Measurements from ENCODE around the gene AKR7A2. TPM values are rescaled to one million over a fixed set of nuclear protein-coding genes. Genes with fewer than 3 reads are reported as not detected.

The AKR7A2 gene
- total RNA-seq, 4 donors from 2014 or later = 51.6 to 73.6 (median 59.0) TPM

DNA sequence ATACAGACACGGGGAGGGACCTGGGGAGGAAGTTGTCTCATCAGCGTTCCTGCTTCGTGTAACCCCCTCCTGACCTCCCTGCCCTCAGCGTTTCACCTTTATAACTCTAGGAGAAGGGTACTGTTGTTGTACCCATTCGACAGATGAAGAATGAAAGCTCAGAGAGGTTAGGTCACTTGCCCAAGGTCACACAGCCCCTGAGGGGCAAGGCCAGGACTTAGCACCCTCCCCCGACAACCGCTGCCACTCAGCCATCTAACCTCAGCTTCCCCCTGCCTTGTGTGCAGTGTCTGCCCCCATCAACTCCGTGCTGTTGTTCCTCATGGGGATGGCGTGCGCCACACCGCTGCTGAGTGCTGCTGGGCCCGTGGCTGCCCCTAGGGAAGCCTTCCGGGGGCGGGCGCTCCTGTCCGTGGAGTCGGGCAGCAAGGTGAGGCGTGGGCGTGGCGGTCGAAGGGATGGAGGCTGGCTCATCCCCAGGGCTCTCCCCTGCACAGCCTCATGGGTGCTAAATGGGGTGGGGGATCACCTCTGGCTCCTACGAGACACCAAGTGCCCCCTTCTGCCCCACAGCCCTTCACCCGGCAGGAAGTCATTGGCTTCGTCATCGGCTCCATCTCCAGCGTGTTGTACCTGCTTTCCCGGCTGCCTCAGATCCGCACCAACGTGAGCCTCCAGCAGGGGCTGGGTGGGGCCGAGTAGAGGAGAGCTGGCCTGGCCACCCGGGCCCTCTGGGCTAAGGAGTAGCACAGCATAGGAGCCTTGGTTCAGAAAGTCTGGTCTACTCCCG is 14.2 kb upstream of the AKR7A2 start:
- no peak for ATAC-seq (ENCODE audit: low FRiP score)
- DNase-seq (ENCODE audit: low spot score) = no peak
- TF ChIP-seq CTCF (IDR thresholded peaks at IDR 0.05) = no peak

- DNase-seq (ENCODE audit: low spot score) (no peak), ATAC-seq (ENCODE audit: low FRiP score) (no peak)
- no peak for TF ChIP-seq CTCF (IDR thresholded peaks at IDR 0.05)
Observed at GRCh38 chr1:19325368-19325957, 13.5 kb upstream of the AKR7A2 start.

DNA sequence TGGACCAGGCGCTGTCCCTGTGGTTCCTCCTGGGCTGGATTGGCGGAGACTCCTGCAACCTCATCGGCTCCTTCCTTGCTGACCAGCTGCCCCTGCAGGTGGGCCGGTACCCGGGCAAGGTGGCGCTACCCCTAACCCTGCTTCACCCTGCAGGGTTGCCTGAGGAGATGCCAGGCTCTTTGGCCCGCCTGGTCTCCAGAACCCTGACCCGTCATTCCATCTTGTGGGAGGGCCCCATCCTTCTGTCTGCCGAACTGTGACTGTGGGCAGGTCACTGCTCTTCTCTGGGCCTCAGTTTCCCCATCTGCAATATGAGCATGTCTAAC is 12.7 kb upstream of the AKR7A2 start:
- ATAC-seq (ENCODE audit: low FRiP score) (no peak), DNase-seq (ENCODE audit: low spot score) (no peak)
- no peak for TF ChIP-seq CTCF (IDR thresholded peaks at IDR 0.05)

DNA sequence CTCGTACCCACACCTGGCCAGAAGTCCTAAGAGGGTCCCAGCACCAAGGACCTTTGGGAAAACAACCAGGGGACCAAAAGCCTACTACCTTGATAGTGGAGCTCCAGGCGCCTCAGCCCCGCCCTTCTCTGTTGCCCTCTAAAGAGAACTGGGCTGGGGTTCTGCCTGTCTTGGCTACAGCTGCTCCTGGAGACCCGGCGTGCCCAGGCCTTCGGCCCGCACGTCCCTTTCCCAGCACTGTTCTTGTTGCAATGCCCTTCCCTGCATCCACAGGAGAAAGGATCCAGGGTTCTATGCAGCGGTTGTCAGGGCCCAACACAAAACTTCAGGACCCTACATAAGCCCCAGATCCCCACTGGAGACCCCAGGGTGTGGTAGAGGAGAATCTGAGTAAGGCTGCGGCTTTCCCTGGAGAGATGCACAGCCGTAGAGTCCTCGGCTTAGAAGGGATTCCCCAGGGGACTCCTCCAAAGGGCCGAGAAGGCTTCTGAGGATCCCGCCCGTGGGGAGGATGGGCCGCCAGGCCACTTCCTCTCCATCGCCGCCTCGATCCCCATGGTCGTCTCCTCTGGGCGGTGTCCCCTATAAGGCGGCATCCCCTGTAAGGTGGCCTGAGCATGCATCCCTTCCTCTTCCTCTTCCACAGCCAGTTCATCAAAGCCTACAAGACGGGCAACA is 12.2 kb upstream of the AKR7A2 start:
- no peak for TF ChIP-seq CTCF (IDR thresholded peaks at IDR 0.05)
- ATAC-seq (ENCODE audit: low FRiP score) (no peak), DNase-seq (ENCODE audit: low spot score) (no peak)

- DNase-seq (ENCODE audit: low spot score) (no peak), ATAC-seq (ENCODE audit: low FRiP score) (no peak)
- no peak for TF ChIP-seq CTCF (IDR thresholded peaks at IDR 0.05)
Observed at GRCh38 chr1:19322481-19322880, 10.5 kb upstream of the AKR7A2 start.

DNA sequence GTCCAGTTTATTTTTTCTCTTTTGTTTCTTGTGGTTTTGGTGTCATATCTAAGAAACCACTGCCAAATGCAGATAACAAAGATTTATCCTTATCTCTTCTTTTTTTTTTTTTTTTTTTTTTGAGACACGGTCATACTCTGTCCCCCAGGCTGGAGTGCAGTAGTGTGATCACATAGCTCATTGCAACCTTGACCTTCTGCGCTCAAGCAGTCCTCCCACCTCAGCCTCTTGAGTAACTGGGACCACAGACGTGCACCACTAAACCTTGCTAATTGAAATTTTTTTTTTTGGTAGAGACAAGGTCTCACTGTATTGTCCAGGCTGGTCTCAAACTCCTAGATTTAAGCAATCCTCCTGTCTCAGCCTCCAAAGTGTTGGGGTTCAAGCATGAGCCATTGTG is 9.1 kb upstream of the AKR7A2 start:
- TF ChIP-seq CTCF (IDR thresholded peaks at IDR 0.05) = no peak
- ATAC-seq (ENCODE audit: low FRiP score) (no peak), DNase-seq (ENCODE audit: low spot score) (no peak)

Measured in omental fat pad (tissue), 4 donors.